ENCODE data around the gene BDKRB2.

GRCh38 chr14:96272777-96273473 lies 68.3 kb downstream of the BDKRB2 start:
- TF ChIP-seq CTCF (IDR thresholded peaks at IDR 0.05; ENCODE audit: insufficient read depth, low read length) (no peak), SPI1 (IDR thresholded peaks at IDR 0.05; ENCODE audit: borderline replicate concordance, low read depth) (no peak), POLR2AphosphoS5 (IDR thresholded peaks at IDR 0.05; ENCODE audit: low read depth) (no peak)
